HL-60 (cell line): ENCODE results near the gene NMNAT3.

Source experiments
- DNase-seq, 2 experiments: peaks; one replicate each; pipeline ENCODE4 v3.0.0-alpha.2; 2010 to 2020; ENCODE audit warnings: low read depth in 1 of 2, low spot score in 1 of 2
- H3K27ac ChIP-seq: fragments of 250-450 bp; sonication (Bioruptor Pico); replicated peaks from 2 replicates; pipeline ENCODE4 v1.5.1; 2020; ENCODE audit warnings: mild to moderate bottlenecking, moderate library complexity
- H3K27me3 ChIP-seq: fragments of 250-450 bp; sonication (Bioruptor Pico); 2 replicates; pipeline ENCODE4 v1.5.1; 2021; ENCODE audit warnings: mild to moderate bottlenecking, moderate library complexity; ENCODE audit not compliant: insufficient read depth, poor library complexity, severe bottlenecking
- H3K4me3 ChIP-seq: replicated peaks from 2 replicates; pipeline ENCODE4 v1.5.1; 2011; ENCODE audit warnings: mild to moderate bottlenecking, control low read depth, low read length; ENCODE audit not compliant: insufficient read depth
- GABPA ChIP-seq: IDR thresholded peaks from 2 replicates; pipeline ENCODE4 v1.6.1; 2012; ENCODE audit warnings: low read depth
- POLR2AphosphoS5 ChIP-seq: IDR thresholded peaks from 2 replicates; pipeline ENCODE4 v1.6.1; 2012; ENCODE audit warnings: low read depth
- SPI1 ChIP-seq: IDR thresholded peaks from 2 replicates; pipeline ENCODE4 v1.6.1; 2012; ENCODE audit warnings: low read depth, mild to moderate bottlenecking, borderline replicate concordance
- TF ChIP-seq, protein P1 (sequence below): IDR thresholded peaks from 2 replicates; pipeline ENCODE4 v1.6.1; 2012; ENCODE audit warnings: low read depth; ENCODE audit not compliant: insufficient replicate concordance
- TF ChIP-seq, protein P2 (sequence below): IDR thresholded peaks from one replicate; pipeline ENCODE4 v1.5.1; 2011; ENCODE audit warnings: low read length, control low read depth, inconsistent platforms; ENCODE audit not compliant: insufficient read depth

NMNAT3 gene

DNA sequence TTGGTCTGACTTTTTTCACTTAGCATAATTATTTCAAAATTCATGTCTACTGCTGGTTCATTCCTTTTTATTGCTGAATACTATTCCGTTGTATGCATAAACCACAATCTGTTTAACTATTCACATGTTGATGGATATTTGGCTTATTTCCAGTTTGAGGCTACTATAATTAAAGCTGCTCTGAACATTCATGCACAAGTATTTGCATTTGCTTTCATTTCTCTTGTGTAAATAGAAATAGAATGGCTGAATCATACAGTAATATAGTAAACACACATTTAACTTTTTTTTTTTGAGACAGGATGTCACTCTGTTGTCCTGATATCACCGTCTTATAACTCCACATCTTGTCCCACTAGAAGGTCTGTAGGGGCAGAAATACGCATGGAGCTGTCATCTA lies 57.3 kb downstream of the NMNAT3 start:
- DNase-seq = no peak
- H3K27me3 ChIP-seq = no peaks in the 10 kb centered on the region
- H3K4me3 ChIP-seq = no peak overlapping the region
- H3K27ac ChIP-seq = no peak overlapping the region
- TF ChIP-seq, protein P1, sequence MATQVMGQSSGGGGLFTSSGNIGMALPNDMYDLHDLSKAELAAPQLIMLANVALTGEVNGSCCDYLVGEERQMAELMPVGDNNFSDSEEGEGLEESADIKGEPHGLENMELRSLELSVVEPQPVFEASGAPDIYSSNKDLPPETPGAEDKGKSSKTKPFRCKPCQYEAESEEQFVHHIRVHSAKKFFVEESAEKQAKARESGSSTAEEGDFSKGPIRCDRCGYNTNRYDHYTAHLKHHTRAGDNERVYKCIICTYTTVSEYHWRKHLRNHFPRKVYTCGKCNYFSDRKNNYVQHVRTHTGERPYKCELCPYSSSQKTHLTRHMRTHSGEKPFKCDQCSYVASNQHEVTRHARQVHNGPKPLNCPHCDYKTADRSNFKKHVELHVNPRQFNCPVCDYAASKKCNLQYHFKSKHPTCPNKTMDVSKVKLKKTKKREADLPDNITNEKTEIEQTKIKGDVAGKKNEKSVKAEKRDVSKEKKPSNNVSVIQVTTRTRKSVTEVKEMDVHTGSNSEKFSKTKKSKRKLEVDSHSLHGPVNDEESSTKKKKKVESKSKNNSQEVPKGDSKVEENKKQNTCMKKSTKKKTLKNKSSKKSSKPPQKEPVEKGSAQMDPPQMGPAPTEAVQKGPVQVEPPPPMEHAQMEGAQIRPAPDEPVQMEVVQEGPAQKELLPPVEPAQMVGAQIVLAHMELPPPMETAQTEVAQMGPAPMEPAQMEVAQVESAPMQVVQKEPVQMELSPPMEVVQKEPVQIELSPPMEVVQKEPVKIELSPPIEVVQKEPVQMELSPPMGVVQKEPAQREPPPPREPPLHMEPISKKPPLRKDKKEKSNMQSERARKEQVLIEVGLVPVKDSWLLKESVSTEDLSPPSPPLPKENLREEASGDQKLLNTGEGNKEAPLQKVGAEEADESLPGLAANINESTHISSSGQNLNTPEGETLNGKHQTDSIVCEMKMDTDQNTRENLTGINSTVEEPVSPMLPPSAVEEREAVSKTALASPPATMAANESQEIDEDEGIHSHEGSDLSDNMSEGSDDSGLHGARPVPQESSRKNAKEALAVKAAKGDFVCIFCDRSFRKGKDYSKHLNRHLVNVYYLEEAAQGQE = no peak
- TF ChIP-seq GABPA (no peak), SPI1 (no peak), POLR2AphosphoS5 (no peak)
- TF ChIP-seq, protein P2, sequence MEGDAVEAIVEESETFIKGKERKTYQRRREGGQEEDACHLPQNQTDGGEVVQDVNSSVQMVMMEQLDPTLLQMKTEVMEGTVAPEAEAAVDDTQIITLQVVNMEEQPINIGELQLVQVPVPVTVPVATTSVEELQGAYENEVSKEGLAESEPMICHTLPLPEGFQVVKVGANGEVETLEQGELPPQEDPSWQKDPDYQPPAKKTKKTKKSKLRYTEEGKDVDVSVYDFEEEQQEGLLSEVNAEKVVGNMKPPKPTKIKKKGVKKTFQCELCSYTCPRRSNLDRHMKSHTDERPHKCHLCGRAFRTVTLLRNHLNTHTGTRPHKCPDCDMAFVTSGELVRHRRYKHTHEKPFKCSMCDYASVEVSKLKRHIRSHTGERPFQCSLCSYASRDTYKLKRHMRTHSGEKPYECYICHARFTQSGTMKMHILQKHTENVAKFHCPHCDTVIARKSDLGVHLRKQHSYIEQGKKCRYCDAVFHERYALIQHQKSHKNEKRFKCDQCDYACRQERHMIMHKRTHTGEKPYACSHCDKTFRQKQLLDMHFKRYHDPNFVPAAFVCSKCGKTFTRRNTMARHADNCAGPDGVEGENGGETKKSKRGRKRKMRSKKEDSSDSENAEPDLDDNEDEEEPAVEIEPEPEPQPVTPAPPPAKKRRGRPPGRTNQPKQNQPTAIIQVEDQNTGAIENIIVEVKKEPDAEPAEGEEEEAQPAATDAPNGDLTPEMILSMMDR = no peak

DNA sequence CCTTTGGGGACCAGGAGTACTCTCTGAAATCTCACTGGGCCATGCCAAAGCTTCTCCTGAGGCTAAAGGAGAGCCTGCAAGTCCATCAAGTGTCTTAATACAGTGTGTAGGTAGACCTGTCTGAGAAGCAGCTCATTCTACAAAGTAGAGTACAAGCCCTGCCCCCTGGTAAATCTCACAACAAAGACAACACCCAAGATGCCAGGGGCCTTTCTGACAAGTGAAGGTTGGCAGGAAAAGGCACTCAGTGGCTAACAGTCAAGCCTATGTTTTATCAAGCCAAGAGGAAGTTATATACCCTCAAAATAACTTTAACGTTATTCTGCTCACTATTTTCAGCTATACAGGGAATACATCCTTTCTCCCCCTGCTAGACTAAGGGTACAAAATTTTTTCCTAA lies 58.3 kb downstream of the NMNAT3 start:
- no peak for TF ChIP-seq SPI1
- TF ChIP-seq, protein P1 = no peak
- TF ChIP-seq POLR2AphosphoS5 = no peak
- TF ChIP-seq, protein P2 = no peak
- TF ChIP-seq GABPA = no peak
- DNase-seq = no peak
- no peaks in the 10 kb centered on the region for H3K27me3 ChIP-seq
- H3K4me3 ChIP-seq = no peak overlapping the region
- no peak overlapping the region for H3K27ac ChIP-seq

DNA sequence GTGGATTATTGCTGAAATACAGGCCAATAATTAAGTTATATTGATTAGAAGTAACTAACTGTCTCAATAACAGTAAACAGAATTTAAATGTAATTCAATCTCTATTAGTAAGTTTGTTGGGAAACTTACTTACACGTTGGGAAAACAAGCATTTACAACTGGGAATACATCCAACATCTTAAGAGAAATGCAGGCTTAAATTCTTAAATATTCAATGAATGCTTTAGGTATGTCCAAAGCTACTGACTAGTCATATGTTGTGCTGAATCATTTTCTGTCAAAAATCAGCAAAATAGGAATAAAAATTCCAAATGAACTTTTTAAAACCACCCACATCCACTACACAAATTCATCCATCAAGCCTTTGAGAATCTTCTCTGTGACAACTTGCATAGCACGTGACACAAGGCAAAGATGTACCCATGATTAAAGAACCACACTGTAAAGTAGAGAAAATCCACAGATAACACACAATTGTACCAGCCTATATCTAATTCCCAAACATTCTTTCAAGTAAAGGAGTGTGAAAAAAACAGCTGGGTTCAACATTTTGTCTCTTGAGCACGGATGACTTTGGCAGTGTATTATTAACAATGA lies 60.0 kb downstream of the NMNAT3 start:
- DNase-seq = no peak
- TF ChIP-seq, protein P2 = no peak
- TF ChIP-seq, protein P1 = no peak
- TF ChIP-seq SPI1 (no peak), GABPA (no peak), POLR2AphosphoS5 (no peak)

More for the DNA sequence above, 60.0 kb downstream of the NMNAT3 start:
- no peak overlapping the region for H3K27ac ChIP-seq
- H3K27me3 ChIP-seq = no peaks in the 10 kb centered on the region
- no peak overlapping the region for H3K4me3 ChIP-seq
